Measurements from ENCODE around the gene GSTM1.

Gene GSTM1

GRCh38 chr1:109726728-109727373, 39.2 kb downstream of the GSTM1 start:
- no peak overlapping the region for H3K4me3 ChIP-seq (ENCODE audit: low read depth, low read length)
- DNase-seq (ENCODE audit: low read depth): no peak
- TF ChIP-seq MAX (IDR thresholded peaks at IDR 0.05; ENCODE audit: low read depth, low read length): no peak

GRCh38 chr1:109728870-109729269, 41.3 kb downstream of the GSTM1 start:
- no peak overlapping the region for H3K4me3 ChIP-seq (ENCODE audit: low read depth, low read length)
- TF ChIP-seq MYC (IDR thresholded peaks at IDR 0.05; ENCODE audit: low read depth, low read length) (no peak), POLR2A (IDR thresholded peaks at IDR 0.05; ENCODE audit: extremely low read depth, insufficient read length) (no peak), MAX (IDR thresholded peaks at IDR 0.05; ENCODE audit: low read depth, low read length) (no peak), CTCF (IDR thresholded peaks at IDR 0.05; ENCODE audit: low read depth, low read length) (no peak)
- DNase-seq (ENCODE audit: low read depth): no peak

GRCh38 chr1:109730666-109731065, 43.0 kb downstream of the GSTM1 start:
- TF ChIP-seq MYC (IDR thresholded peaks at IDR 0.05; ENCODE audit: low read depth, low read length) (no peak), MAX (IDR thresholded peaks at IDR 0.05; ENCODE audit: low read depth, low read length) (no peak), POLR2A (IDR thresholded peaks at IDR 0.05; ENCODE audit: extremely low read depth, insufficient read length) (no peak), CTCF (IDR thresholded peaks at IDR 0.05; ENCODE audit: low read depth, low read length) (no peak)
- DNase-seq (ENCODE audit: low read depth): no peak
- H3K4me3 ChIP-seq (ENCODE audit: low read depth, low read length): no peak overlapping the region

- no peak overlapping the region for H3K4me3 ChIP-seq (ENCODE audit: low read depth, low read length)
- no peak for DNase-seq (ENCODE audit: low read depth)
- no peak for TF ChIP-seq MAX (IDR thresholded peaks at IDR 0.05; ENCODE audit: low read depth, low read length)
- TF ChIP-seq POLR2A (IDR thresholded peaks at IDR 0.05; ENCODE audit: extremely low read depth, insufficient read length): no peak
- no peak for TF ChIP-seq CTCF (IDR thresholded peaks at IDR 0.05; ENCODE audit: low read depth, low read length)
- TF ChIP-seq MYC (IDR thresholded peaks at IDR 0.05; ENCODE audit: low read depth, low read length): no peak
These were observed 44.8 kb downstream of the GSTM1 start for GRCh38 chr1:109732390-109732881.

GRCh38 chr1:109733236-109733870, 45.7 kb downstream of the GSTM1 start:
- TF ChIP-seq MAX (IDR thresholded peaks at IDR 0.05; ENCODE audit: low read depth, low read length) (no peak), CTCF (IDR thresholded peaks at IDR 0.05; ENCODE audit: low read depth, low read length) (no peak), POLR2A (IDR thresholded peaks at IDR 0.05; ENCODE audit: extremely low read depth, insufficient read length) (no peak), MYC (IDR thresholded peaks at IDR 0.05; ENCODE audit: low read depth, low read length) (no peak)
- no peak overlapping the region for H3K4me3 ChIP-seq (ENCODE audit: low read depth, low read length)
- no peak for DNase-seq (ENCODE audit: low read depth)

Measured in NB4 (cell line).